GM18870 (cell line): ENCODE results near the gene NACA2.
"Not testable (repeated sequence)": the region's sequence is repeated elsewhere in the genome, so short reads cannot be mapped to it uniquely, and the experiment has no call there.

Experiments used
- ATAC-seq: cut with Tn5 transposase; IDR thresholded peaks from one replicate; pipeline ENCODE4 v1.9.1; 2021; ENCODE audit warnings: moderate library complexity; ENCODE audit not compliant: unreplicated experiment

The NACA2 gene

DNA sequence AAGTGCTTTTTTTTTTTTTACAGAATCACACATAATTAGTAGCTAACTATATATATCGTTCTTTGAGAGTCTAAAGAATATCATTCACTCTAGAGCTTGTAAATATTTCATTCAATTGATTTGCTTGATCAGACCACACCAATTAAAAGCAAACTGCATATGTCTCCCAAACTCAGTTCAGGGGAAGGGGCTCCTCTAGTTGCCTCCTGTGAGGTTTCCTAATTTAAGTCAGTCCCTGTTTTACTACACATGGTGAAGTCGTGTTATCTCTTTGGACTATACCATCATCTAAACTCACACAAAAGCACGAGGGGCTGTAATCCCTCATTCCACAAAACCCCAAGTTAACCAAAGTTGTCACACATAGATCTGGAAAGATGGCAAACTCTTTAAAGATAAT lies 11.7 kb downstream of the NACA2 start:
- no peak for ATAC-seq

DNA sequence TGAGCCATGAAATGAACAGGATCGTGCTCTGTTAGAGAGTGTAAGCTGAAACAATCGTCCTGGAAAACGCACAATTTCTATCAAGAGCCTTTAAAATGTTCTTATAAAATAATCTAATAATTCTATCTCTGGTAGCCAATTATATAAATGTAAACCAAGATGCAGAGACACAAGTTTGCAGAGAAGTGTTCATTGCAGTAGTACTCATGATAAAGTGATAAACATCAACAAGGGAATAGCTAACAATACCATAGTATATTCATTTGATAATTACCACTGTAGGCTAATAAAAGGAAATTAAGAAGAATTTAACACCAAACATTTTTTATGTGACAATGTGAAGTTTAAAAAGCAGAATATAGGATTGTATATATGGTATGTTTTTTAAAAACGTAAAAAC lies 12.4 kb downstream of the NACA2 start:
- no peak for ATAC-seq

DNA sequence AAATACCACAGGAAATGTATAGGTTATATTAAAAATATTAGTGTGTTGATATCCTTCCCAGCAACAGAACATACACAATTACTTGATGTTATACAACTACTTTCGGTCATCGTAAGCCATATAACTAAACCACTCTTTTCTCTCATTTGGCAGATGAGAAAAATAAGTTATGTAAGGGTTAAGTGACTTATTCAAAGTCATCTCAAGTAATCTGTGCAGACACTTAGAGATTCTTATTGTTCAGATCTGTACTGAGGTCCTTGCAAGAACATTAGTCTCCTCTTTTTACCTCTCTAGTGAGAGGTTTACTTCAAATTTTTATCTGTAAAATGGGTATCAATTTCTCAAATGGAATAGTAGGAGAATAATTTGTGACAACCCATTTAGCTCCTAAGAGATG lies 15.0 kb downstream of the NACA2 start:
- ATAC-seq = no peak

DNA sequence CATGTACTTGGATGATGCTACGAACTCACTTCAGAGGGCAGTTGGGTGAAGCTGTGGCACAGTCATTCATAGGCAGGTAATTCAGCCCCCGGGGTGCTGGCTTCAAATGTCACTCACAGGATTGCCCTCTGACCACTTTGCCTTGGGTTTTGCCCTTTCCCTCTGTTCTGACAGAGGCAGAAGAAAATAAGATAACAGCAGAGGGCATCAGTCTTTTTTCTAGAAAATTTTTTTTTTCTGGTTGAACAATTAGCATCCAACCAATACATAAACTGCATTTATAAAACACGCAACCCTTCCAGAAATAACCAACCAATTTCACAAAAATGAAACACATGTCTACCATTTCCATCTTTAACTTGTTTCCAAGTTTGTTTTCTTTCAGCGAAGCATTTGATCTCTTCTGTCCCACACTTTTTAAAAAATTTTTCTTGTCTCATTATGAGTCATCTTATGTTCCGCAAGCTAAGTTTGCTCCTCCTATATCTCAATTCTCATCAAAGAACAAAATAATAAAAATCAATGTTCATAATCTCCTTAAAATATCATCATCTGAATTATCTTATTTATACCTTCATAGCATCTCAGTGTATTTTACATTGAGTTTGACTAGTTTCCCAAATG lies 15.6 kb downstream of the NACA2 start:
- ATAC-seq = no peak

DNA sequence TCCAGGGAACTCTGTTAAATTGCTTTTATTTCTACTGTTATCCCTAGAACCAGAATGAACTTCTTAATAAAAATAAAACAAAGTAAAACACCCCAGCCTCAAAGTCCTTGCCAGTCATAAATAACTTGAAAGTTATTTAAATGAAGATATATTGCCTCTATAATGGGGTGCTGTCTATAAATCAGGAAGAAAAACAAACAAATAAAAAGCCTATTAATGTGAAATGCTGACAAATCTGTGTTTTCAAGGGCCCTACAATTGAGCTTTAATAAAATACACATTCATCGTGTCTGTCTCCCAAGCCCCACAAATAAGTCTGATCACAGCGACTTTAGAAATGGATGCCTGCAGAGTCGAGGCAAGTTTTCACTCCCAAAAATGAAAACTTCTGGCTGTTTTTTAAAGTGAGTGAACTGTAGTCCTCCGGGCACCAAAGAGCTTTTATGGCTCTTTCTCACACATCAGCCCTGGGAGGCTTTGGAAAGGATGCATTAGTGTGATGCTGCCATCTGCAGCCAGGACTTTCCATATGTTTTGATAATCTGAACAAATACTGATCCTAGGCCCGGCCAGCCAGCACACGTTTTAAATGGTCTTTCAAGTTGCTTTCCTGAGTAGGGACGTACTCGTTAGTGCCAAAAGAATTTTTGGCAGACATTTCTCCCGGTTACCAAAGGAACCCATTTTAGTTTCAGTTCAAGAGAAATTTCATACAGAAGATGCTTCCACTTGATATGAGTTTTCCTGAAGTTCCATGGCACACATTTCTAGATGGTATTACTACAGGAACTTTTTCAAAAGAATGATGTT lies 16.3 kb downstream of the NACA2 start:
- ATAC-seq = no peak

DNA sequence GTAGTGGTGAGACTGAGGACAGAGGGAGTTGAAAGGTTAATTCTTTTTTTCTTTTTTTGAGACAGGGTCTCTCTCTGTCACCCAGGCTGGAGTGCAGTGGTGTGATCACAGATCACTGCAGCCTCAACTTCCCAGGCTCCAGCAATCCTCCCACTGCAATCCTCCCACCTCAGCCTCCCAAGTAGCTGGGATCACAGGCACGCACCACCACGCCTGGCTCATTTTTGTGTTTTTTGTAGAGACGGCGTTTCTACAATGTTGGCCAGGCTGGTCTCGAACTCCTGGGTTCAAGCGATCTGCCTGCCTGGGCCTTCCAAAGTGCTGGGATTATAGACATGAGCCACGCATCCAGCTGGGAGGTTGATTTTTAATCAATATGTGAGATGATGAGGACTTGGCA lies 18.5 kb downstream of the NACA2 start:
- not testable (repeated sequence) for ATAC-seq

DNA sequence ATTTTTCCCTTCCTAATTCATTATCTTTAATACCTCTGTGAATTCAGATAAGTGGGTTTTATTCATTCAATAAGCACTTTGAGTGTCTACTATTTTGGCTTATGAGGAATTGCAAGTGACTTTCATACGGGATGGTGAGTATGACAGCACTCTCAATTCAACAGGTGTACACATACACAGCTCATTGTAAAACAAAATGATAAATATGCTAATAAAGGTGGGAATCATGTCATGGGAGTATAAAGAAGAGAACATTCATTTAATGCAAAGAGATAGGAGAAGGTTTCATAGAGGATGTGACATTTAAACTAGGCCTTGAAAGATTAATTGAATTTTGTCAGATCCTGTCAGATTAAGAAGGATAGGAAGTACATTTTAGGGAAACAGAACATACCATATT lies 19.4 kb downstream of the NACA2 start:
- no peak for ATAC-seq

DNA sequence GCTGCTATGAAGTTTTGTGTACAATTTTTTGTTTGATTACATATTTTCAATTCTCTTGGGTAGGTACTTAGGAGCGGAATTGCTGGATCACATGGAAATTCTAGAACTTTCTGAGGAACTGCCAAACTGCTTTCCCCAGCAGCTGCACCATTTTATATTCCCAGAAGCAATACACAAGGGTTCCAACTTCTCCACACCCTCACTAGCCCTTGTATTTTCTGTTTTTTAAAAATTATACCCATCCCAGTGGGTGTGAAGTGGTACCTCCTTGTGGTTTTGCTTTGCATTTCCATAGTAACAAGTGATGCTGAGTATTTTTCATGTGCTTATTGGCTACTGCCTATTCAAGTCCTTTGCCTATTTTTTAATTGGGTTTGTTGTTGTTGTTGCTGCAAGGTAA lies 20.9 kb downstream of the NACA2 start:
- no peak for ATAC-seq

DNA sequence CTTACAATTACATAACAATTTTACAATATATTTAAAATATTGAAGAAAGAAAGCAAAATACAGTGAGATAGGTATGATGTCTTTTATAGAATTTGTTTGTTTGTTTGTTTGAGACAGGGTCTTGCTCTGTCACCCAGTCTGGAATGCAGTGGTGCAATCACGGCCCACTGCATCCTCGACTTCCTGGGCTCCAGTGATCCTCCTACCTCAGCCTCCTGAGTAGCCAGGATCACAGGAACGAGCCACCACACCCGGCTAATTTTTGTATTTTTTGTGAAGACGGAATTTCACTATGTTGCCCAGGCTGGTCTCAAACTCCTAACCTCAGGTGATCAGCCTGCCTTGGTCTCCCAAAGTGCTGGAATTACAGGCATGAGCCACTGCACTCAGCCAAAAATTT lies 21.5 kb downstream of the NACA2 start:
- ATAC-seq = not testable (repeated sequence)

DNA sequence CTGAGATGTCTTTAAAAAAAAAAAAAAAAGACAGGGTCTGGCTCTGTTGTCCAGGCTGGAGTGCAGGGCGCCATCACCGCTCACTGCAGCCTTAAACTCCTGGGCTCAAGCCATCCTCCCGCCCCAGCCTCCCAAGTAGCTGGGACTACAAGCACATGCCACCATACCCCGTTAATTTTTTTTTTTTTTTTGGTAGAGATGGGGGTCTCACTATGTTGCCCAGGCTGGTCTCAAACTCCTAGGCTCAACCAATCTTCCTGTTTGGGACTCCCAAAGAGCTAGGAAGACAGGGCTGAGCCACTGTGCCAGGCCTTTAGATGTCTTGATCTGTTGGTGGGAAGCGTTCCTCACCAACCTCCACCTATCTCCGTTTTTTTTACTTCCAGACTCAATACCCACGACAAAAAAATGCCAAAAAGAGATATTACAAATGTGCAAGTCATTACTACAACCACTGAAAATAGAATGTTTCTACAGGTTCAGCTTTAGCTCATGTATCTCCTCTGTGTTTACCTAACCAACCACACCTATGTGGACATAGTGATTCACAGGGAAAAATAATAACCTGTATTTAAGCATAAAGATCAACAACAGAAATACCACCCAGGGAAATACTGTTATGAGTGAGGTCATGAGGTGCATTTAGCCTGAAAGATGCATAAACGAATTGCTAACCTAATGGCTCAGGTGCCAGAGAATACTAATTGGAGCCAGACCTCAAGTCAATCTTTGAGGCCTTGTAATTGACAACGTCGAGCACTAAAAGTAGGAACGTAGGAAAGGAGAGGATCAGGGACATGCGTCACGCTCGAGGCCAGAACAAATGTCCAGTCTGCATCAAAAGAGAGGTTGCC lies 22.6 kb downstream of the NACA2 start:
- ATAC-seq = no peak

DNA sequence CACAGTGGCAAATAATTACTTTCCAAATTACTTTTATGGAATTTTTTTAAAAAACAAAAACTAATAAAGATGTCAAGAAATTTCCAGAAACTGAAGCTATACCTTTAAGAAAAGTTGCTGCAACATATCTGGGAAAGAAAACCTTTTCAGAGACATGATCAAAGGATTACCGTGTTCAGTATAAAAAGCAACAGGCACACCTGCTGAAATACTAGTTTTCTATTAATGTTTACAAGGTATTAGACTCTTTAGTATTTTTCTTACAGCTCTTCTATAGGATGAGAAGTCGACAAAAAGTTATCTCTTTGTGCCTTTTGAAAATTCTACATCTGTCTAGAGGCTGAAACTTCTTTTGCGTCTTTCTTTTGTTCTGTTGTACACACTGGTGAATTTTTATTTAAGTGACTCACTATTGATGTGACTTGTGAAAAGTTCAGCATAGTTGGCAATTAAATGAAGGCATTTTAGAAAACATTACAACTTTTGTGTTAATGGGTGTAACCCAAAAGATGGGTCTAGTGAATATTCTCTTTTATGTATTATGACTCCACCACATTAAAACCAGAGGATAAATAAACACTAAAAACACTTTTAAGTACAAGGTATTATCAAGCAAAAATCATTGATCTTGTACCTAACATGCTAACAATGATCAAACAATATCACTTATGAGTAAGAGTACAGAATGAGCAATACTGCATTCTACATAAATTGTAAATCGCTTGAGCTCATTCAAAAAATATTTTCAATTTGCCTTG lies 23.8 kb downstream of the NACA2 start:
- no peak for ATAC-seq

DNA sequence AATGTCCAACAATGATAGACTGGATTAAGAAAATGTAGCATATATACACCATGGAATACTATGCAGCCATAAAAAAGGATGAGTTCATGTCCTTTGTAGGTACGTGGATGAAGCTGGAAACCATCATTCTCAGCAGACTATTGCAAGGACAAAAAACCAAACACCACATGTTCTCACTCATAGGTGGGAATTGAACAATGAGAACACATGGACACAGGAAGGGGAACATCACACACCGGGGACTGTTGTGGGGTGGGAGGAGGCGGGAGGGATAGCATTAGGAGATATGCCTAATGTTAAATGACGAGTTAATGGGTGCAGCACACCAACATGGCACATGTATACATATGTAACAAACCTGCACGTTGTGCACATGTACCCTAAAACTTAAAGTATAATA lies 24.6 kb downstream of the NACA2 start:
- not testable (repeated sequence) for ATAC-seq

DNA sequence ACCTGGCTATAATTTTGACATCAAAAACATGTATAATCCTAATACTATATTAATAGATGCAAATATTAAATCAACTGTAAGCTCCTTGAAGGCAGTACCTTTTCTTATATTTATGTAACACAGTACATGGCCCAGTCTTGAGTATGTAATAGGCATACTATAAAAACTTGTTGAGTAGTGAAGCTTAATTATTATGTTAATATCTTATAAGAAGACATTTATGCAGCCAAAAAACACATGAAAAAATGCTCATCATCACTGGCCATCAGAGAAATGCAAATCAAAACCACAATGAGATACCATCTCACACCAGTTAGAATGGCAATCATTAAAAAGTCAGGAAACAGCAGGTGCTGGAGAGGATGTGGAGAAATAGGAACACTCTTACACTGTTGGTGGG lies 25.2 kb downstream of the NACA2 start:
- not testable (repeated sequence) for ATAC-seq

DNA sequence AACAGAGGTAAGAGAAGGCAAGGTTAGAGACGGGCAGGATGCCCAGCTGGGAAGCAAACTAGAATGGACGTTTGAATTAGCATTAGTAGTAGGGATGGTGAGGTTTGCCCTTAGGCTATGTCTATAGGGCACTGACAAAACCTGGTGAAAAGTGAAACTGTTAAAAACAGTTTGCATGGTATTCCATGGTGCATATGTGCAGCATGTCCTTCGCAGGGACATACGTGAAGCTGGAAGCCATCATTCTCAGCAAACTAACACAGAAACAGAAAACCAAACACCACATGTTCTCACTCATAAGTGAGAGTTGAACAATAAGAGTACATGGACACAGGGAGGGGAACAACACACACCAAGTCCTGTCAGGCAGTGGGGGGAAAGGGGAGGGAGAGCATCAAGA lies 25.8 kb downstream of the NACA2 start:
- ATAC-seq = no peak

DNA sequence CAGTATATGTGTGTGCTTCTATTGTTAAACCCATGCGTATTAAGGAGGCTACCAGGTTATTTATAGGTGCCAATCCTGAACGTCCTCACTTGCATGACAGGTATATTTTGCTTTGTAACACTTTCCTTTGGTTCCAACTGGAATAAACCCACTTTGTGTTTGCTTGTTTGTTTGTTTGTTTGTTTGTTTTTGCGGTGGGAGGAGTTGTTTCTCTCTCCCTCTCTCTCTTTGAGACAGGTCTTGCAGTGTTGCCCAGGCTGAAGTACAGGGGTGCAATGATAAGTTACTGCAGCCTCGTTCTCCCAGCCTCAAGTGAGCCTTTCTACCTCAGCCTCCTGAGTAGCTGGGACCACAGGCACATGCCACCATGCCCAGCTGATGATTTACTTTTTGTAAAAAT lies 28.7 kb downstream of the NACA2 start:
- no peak for ATAC-seq

DNA sequence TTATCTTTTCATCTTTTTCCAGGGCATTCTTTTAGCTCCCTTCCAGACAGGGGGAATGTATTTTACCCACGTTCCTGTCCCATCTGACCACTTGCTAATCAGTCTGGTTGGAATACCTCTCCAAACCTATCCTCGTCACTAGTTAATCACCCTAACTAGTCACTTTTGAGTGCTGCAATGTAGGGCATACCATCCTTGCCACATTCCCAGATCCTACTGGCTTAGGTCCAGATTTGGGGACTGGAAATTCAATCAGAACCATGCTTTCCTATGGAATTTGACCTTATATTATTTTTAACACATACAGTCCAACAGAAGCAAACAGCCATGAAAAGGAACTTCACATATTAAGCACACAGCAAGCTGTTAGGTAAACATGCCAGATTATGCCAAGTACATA lies 29.7 kb downstream of the NACA2 start:
- no peak for ATAC-seq

DNA sequence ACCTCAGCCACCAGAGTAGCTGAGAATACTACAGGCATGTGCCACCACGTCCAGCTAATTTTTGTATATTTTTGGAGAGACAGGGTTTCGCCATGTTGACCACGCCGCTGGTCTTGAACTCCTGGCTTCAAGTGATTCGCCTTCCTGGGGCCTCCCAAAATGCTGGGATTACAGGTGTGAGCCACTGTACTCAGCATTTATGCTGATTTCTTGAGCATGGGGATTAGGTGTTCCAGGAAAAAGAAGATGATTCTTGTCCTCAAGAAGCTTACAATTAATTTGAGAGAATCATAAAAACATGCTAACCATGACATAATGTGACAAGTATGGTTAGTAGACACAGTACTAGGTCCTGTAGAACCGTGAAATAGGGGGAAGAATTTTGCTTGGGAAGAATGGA lies 30.9 kb downstream of the NACA2 start:
- no peak for ATAC-seq

DNA sequence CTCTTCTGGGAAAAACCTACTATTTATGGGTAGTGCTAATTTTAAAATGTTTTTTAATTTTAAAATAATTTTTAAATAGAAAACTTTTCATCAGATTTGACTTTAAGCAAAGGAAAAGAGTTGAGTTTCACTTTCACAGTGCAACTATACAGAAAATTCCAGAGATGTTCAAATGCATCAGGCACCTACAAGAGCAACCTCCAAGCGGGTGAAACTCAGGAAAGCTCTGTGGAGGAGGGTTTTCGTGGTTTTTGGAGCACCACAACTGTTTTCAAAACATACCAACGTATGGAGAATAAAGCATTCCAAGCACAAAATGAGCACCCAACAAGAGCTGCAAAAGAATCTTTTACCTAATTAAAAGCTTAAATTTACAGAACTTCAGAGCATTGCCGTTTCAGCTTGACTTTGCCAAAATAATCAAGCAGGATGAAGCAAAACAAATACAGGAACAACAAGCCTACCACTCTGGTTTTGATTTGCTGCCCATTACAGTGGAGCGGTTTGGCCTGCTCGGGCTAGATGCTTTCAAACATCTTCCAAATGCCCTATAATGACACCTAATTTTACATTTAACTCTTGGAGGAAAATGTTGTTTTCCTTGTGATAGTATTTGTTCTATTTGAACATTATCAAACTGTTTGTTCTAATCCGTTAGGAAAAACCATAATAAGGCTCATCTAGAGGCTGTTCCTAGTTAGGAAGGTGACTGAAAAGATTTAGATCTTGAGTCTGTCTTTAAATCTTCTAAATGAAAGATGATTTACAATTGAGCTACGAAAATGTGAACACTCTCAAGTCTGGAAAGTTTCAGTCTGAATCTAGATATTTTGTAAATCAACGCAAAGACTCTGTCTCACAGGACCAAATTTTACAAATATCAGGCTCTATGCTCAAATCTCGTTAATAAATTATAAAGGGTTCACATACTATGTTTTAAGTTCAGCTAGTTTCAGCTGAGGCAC lies 34.5 kb downstream of the NACA2 start:
- ATAC-seq = no peak

DNA sequence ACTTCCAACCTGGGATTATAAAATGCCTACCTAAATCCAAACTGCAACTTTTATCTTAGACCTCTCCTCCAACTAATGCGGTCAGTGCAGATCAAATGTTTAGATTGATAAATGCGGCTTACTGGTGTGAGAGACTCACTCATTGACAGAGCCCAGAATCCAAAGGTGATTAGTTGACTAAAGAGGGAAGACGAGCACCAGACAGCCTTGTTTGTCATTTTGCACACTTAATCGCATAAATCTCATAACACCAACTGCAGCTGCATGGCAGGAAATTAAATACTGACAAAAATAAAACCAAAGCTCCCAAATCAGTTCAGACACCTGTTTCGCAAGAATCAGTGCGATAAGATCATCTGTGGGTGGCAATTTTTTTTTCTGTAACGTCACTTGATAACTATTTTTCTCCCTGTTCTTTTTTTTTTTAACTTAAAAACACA lies 35.9 kb downstream of the NACA2 start:
- no peak for ATAC-seq

DNA sequence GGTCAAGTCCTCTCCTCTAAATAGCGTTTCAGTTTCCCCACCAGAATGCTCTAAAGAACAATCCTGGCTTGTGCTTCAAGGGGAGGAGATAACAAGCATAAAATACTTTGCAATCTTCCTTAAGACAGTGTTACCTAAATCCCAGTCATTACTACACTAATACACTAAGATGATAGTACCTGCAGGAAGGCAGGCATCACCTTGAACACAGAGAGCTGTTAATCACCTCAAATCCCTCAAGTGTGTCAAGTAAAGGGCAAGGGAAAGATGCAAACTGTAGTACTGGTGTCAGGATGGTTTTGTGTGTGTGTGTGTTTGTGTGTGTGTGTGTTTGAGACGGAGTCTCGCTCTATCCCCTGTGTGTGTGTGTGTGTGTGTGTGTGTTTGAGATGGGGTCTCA lies 36.8 kb downstream of the NACA2 start:
- ATAC-seq = no peak
